GM12878 (cell line): Measurements from ENCODE around the gene TNNT3.

Experiments
- BCL3 ChIP-seq: IDR thresholded peaks from 2 replicates; pipeline ENCODE4 v1.6.1; 2011; ENCODE audit warnings: borderline replicate concordance, low read depth, mild to moderate bottlenecking, moderate library complexity, low read length; ENCODE audit not compliant: insufficient read depth, poor library complexity, severe bottlenecking
- CHD1 ChIP-seq: IDR thresholded peaks from 2 replicates; pipeline ENCODE4 v1.6.1; 2012; ENCODE audit warnings: low read depth, low read length, improper control_type of control experiment
- CREM ChIP-seq: IDR thresholded peaks from 2 replicates; pipeline ENCODE4 v1.6.1; 2014; ENCODE audit warnings: antibody characterized with exemption, low read depth
- CTCF ChIP-seq, 3 experiments: IDR thresholded peaks in 2 of 3; conservative IDR thresholded peaks in 1 of 3; 2 replicates each; pipeline ENCODE4 v1.5.1; 2011; ENCODE audit warnings: low read depth in 3 of 3, low read length in 3 of 3, mild to moderate bottlenecking in 3 of 3, control low read depth in 2 of 3, moderate library complexity in 2 of 3, inconsistent platforms in 1 of 3, mixed read lengths in 1 of 3; ENCODE audit not compliant: control insufficient read depth in 2 of 3, insufficient read depth in 1 of 3; ENCODE audit errors: extremely low read depth in 1 of 3
- E2F4 ChIP-seq: IDR thresholded peaks from 2 replicates; pipeline ENCODE4 v1.6.1; 2012; ENCODE audit warnings: low read depth, low read length, improper control_type of control experiment
- EED ChIP-seq: sonication (generic); IDR thresholded peaks from 2 replicates; pipeline ENCODE4 v1.6.1; 2016; ENCODE audit warnings: antibody characterized with exemption, low read depth
- ESRRA ChIP-seq: IDR thresholded peaks from 2 replicates; pipeline ENCODE4 v1.6.1; 2012; ENCODE audit warnings: mild to moderate bottlenecking, low read length, improper control_type of control experiment
- FOXK2 ChIP-seq: fragments of 450-650 bp; IDR thresholded peaks from 2 replicates; pipeline ENCODE4 v1.6.1; 2017; ENCODE audit warnings: mild to moderate bottlenecking, moderate library complexity
- NFYB ChIP-seq: IDR thresholded peaks from 2 replicates; pipeline ENCODE4 v1.6.1; 2011; ENCODE audit warnings: low read depth, mild to moderate bottlenecking, low read length, improper control_type of control experiment, moderate library complexity; ENCODE audit not compliant: insufficient read depth
- PBX3 ChIP-seq: IDR thresholded peaks from 2 replicates; pipeline ENCODE4 v1.6.1; 2011; ENCODE audit warnings: mild to moderate bottlenecking, low read depth, low read length, moderate library complexity; ENCODE audit not compliant: insufficient replicate concordance
- REST ChIP-seq: IDR thresholded peaks from 2 replicates; pipeline ENCODE4 v1.6.1; 2012; ENCODE audit warnings: mild to moderate bottlenecking, low read depth, low read length
- RFX5 ChIP-seq: IDR thresholded peaks from 2 replicates; pipeline ENCODE4 v1.6.1; 2011; ENCODE audit warnings: low read depth, low read length, improper control_type of control experiment
- ZNF384 ChIP-seq: IDR thresholded peaks from 2 replicates; pipeline ENCODE4 v1.6.1; 2012; ENCODE audit warnings: low read depth, mild to moderate bottlenecking, low read length, improper control_type of control experiment, borderline replicate concordance
- TF ChIP-seq, protein P1 (sequence below): IDR thresholded peaks from 2 replicates; pipeline ENCODE4 v1.6.1; 2011; ENCODE audit warnings: low read depth, mild to moderate bottlenecking, low read length, moderate library complexity, borderline replicate concordance; ENCODE audit errors: extremely low read depth

DNA sequence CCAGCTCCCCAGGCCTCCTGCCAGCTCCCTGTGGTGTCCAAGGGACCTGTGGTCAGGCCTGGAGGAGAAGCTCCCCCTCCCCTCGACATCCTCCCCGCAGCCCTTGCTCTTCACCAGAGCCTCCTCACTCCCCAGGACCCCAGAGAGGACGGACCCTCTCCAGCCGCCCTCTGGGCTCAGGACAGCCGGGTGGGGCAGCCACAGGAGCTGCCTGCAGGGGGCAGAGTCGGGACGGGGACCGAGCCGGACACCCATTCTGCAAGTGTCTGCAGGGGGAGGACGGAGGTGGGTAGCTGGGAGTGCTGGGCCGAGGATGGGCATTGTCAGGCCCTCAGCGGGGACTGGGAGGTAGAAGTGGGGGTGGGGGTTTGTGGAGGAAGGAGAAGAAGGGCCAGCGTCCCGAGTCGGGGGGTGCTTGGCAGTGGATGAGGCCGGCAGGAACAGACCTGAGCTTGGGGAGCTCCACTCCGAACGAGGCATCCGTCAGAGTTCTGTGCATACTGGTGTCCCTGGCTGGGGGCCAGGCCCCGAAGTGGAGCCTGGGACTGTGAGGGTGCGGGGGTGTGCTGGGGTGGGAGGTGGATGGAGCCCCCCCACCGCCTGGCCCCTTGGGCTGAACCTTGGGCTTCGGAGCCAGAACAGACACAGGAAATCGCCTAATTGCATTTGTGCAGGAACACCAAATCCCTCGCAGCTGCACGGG, 43.0 kb upstream of the TNNT3 start:
- no peak for TF ChIP-seq RFX5
- TF ChIP-seq ZNF384: no peak
- peak; percentile 27 to 58 (median 47) for TF ChIP-seq CTCF (IDR thresholded peaks at IDR 0.05 in 2 of 3, conservative IDR thresholded peaks at IDR 0.05 in 1 of 3; ENCODE audit: control insufficient read depth in 2 of 3, extremely low read depth in 1 of 3, insufficient read depth in 1 of 3, low read depth in 3 of 3, low read length in 3 of 3)
- TF ChIP-seq NFYB: no peak
- TF ChIP-seq PBX3: no peak
- TF ChIP-seq EED: no peak
- TF ChIP-seq E2F4: no peak
- TF ChIP-seq ESRRA: no peak
- TF ChIP-seq CREM: no peak
- no peak for TF ChIP-seq BCL3
- TF ChIP-seq, protein P1, sequence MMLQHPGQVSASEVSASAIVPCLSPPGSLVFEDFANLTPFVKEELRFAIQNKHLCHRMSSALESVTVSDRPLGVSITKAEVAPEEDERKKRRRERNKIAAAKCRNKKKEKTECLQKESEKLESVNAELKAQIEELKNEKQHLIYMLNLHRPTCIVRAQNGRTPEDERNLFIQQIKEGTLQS: no peak
- no peak for TF ChIP-seq CHD1
- no peak for TF ChIP-seq FOXK2
- TF ChIP-seq REST: no peak
